Prostate gland (tissue), 2 donors: ENCODE data around the gene ACAD11. TPM values are rescaled to one million over a fixed set of nuclear protein-coding genes. Genes with fewer than 3 reads are reported as not detected.

Experiments
- DNase-seq: peaks from one replicate; pipeline ENCODE4 v3.0.0-alpha.2; 2019; ENCODE audit warnings: low spot score
- H3K27ac ChIP-seq, 2 donors: fragments of 200-600 bp; sonication (generic); 2 replicates each; pipeline ENCODE4 v1.5.1; 2017 to 2019
- H3K27me3 ChIP-seq: fragments of 200-600 bp; sonication (generic); replicated peaks from 2 replicates; pipeline ENCODE4 v1.5.1; 2019; ENCODE audit not compliant: insufficient read depth
- H3K36me3 ChIP-seq, 2 donors: fragments of 200-600 bp; sonication (generic); 1 replicate in 1 of 2; 2 replicates in 1 of 2; pipeline versions ENCODE4 v1.5.1 to v1.8.1; 2017 to 2019
- H3K4me1 ChIP-seq: fragments of 200-600 bp; sonication (generic); replicated peaks from 2 replicates; pipeline ENCODE4 v1.5.1; 2019
- H3K4me3 ChIP-seq, 2 donors: fragments of 200-600 bp; sonication (generic); 2 replicates each; pipeline ENCODE4 v1.5.1; 2017 to 2019
- H3K9me3 ChIP-seq: fragments of 200-600 bp; sonication (generic); 2 replicates; pipeline ENCODE4 v1.5.1; 2017
- CTCF ChIP-seq, 4 experiments: fragments of 200-600 bp in 2 of 4; fragments of 450-650 bp in 2 of 4; sonication (generic) in 2 of 4; IDR thresholded peaks; 1 replicate in 3 of 4; 2 replicates in 1 of 4; pipeline ENCODE4 v1.5.1; 2016 to 2019; ENCODE audit warnings: antibody characterized with exemption in 4 of 4, mild to moderate bottlenecking in 2 of 4, moderate library complexity in 2 of 4
- POLR2A ChIP-seq: fragments of 450-650 bp; IDR thresholded peaks from one replicate; pipeline ENCODE4 v1.6.1; 2016; ENCODE audit warnings: antibody characterized with exemption, mild to moderate bottlenecking
- POLR2AphosphoS5 ChIP-seq: sonication (generic); formaldehyde crosslinking; IDR thresholded peaks from one replicate; pipeline ENCODE4 v1.6.1; 2017; ENCODE audit warnings: antibody characterized with exemption
- WGBS: methylation state at CpG from one replicate; pipeline ENCODE4 v1.1.5; 2018; 5-methylcytosine and 5-hydroxymethylcytosine counted together
- intact Hi-C: fragments of 100-400 bp; cut with DNase I; formaldehyde crosslinking; loops from one replicate; pipeline ENCODE4 v1.14.2; 2022
- total RNA-seq, 2 donors: library from RNA; depleted of rRNA; stranded (reverse); fragments of >200 nt; gene quantifications; one replicate each; pipeline ENCODE4 v1.1.0, GENCODE V29; 2016

ACAD11 gene
- total RNA-seq, 2 donors from 2014 or later, result 13.8 to 22.7 TPM

- Histone ChIP-seq H3K27me3 (no peaks in the 10 kb centered on the region), H3K27ac (no peak overlapping the region), H3K4me1 (no peaks in the 10 kb centered on the region), H3K36me3 (no peaks in the 10 kb centered on the region), H3K4me3 (no peak overlapping the region), H3K9me3 (no peaks in the 10 kb centered on the region)
- no peak for DNase-seq
- intact Hi-C loops, result no loop called here
- WGBS, result 75% methylated on average over 5 of the region's 5 CpGs
- no peak for TF ChIP-seq CTCF (IDR thresholded peaks at IDR 0.05)
These were observed 104.1 kb downstream of the ACAD11 start for GRCh38 chr3:132555306-132556035.

GRCh38 chr3:132554437-132554836, 105.2 kb downstream of the ACAD11 start:
- intact Hi-C loops, result no loop called here
- Histone ChIP-seq H3K27ac (no peak overlapping the region), H3K9me3 (no peaks in the 10 kb centered on the region), H3K4me1 (no peaks in the 10 kb centered on the region), H3K27me3 (no peaks in the 10 kb centered on the region), H3K4me3 (no peak overlapping the region), H3K36me3 (no peaks in the 10 kb centered on the region)
- TF ChIP-seq CTCF (IDR thresholded peaks at IDR 0.05) (no peak), POLR2AphosphoS5 (no peak), POLR2A (no peak)
- 29% methylated on average over 8 of the region's 8 CpGs for WGBS
- no peak for DNase-seq

GRCh38 chr3:132553826-132554225, 105.8 kb downstream of the ACAD11 start:
- Histone ChIP-seq H3K4me3 (no peak overlapping the region), H3K9me3 (no peaks in the 10 kb centered on the region), H3K27me3 (no peaks in the 10 kb centered on the region), H3K4me1 (no peaks in the 10 kb centered on the region), H3K36me3 (no peaks in the 10 kb centered on the region), H3K27ac (no peak overlapping the region)
- intact Hi-C loops, result no loop called here
- no peak for DNase-seq
- TF ChIP-seq POLR2AphosphoS5 (no peak), POLR2A (no peak), CTCF (IDR thresholded peaks at IDR 0.05) (no peak)
- 79% methylated on average over 6 of the region's 6 CpGs for WGBS

- Histone ChIP-seq H3K9me3 (no peaks in the 10 kb centered on the region), H3K4me3 (no peak overlapping the region), H3K27me3 (no peaks in the 10 kb centered on the region), H3K4me1 (no peaks in the 10 kb centered on the region), H3K36me3 (no peaks in the 10 kb centered on the region), H3K27ac (no peak overlapping the region)
- intact Hi-C loops, result no loop called here
- no peak for DNase-seq
- 79% methylated on average over 3 of the region's 3 CpGs for WGBS
- TF ChIP-seq CTCF (IDR thresholded peaks at IDR 0.05) (no peak), POLR2AphosphoS5 (no peak), POLR2A (no peak)
These were observed 108.9 kb downstream of the ACAD11 start for GRCh38 chr3:132550579-132551305.
